GM18858 (cell line): ENCODE results near the gene TMEM240.
"Not testable (repeated sequence)": the region's sequence is repeated elsewhere in the genome, so short reads cannot be mapped to it uniquely, and the experiment has no call there.

Experiments
- ATAC-seq: cut with Tn5 transposase; IDR thresholded peaks from one replicate; pipeline ENCODE4 v1.9.1; 2021; ENCODE audit not compliant: unreplicated experiment

The TMEM240 gene

GRCh38 chr1:1505366-1505798, 35.0 kb downstream of the TMEM240 start:
- not testable (repeated sequence) for ATAC-seq

- ATAC-seq, result not testable (repeated sequence)
These were observed 35.6 kb downstream of the TMEM240 start for GRCh38 chr1:1504777-1505365.

GRCh38 chr1:1495461-1495975, 44.9 kb downstream of the TMEM240 start:
- not testable (repeated sequence) for ATAC-seq

- ATAC-seq, result not testable (repeated sequence)
These were observed 46.1 kb downstream of the TMEM240 start for GRCh38 chr1:1494311-1494710.

- ATAC-seq, result no peak
These were observed 48.8 kb downstream of the TMEM240 start for GRCh38 chr1:1491601-1492000.

- no peak for ATAC-seq
These were observed 49.7 kb downstream of the TMEM240 start for GRCh38 chr1:1490633-1491230.

- no peak for ATAC-seq
These were observed 50.6 kb downstream of the TMEM240 start for GRCh38 chr1:1489861-1490260.

GRCh38 chr1:1489231-1489630, 51.2 kb downstream of the TMEM240 start:
- no peak for ATAC-seq

- ATAC-seq, result no peak
These were observed 52.7 kb downstream of the TMEM240 start for GRCh38 chr1:1487701-1488100.

GRCh38 chr1:1485755-1486317, 54.6 kb downstream of the TMEM240 start:
- ATAC-seq, result not testable (repeated sequence)

GRCh38 chr1:1484976-1485750, 55.3 kb downstream of the TMEM240 start:
- not testable (repeated sequence) for ATAC-seq
